ENCODE results near the gene HAVCR1.

HAVCR1 gene

DNA sequence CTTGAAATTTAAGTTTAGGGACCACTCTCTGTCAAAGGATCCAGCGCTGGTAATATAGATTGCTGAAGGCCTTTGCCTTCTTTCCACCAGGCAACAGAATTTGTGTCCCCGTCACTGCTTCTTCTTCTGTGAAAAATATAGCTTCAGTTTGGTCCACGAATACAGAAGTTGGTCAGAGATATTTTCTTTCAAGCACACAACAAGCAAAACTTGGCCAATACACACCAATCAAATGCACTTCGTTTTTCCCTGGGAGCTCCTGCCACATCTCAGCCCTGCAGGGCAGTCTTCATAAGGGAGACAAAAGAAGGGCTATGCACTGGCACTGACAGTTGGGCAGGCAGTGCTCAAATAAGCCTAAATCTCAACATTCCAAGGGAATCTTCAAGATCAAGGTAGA is 27.0 kb upstream of the HAVCR1 start:
- POLR2A ChIA-PET = no interaction called here
- CTCF ChIA-PET = no interaction called here
- no peak for DNase-seq (ENCODE audit: extremely low spot score)
- TF ChIP-seq SUZ12 (IDR thresholded peaks at IDR 0.05) = no peak
- no peak for TF ChIP-seq FOXK2 (IDR thresholded peaks at IDR 0.05)
- TF ChIP-seq BHLHE40 (IDR thresholded peaks at IDR 0.05; ENCODE audit: borderline replicate concordance) = no peak
- TF ChIP-seq FOXM1 (IDR thresholded peaks at IDR 0.05; ENCODE audit: borderline replicate concordance) = no peak
- no peak for TF ChIP-seq LEF1 (IDR thresholded peaks at IDR 0.05; ENCODE audit: borderline replicate concordance)
- TF ChIP-seq ARNT (IDR thresholded peaks at IDR 0.05) = no peak
- TF ChIP-seq ZNF384 (IDR thresholded peaks at IDR 0.05) = no peak
- TF ChIP-seq L3MBTL2 (conservative IDR thresholded peaks at IDR 0.05) = no peak
- TF ChIP-seq CTBP1 (IDR thresholded peaks at IDR 0.05; ENCODE audit: borderline replicate concordance) = no peak
- TF ChIP-seq SP1 (IDR thresholded peaks at IDR 0.05) = no peak
- TF ChIP-seq FOXA1 (IDR thresholded peaks at IDR 0.05) = no peak
- no peak for TF ChIP-seq TARDBP (IDR thresholded peaks at IDR 0.05)
- TF ChIP-seq NFRKB (IDR thresholded peaks at IDR 0.05) = no peak
- TF ChIP-seq, protein P1, sequence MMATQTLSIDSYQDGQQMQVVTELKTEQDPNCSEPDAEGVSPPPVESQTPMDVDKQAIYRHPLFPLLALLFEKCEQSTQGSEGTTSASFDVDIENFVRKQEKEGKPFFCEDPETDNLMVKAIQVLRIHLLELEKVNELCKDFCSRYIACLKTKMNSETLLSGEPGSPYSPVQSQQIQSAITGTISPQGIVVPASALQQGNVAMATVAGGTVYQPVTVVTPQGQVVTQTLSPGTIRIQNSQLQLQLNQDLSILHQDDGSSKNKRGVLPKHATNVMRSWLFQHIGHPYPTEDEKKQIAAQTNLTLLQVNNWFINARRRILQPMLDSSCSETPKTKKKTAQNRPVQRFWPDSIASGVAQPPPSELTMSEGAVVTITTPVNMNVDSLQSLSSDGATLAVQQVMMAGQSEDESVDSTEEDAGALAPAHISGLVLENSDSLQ (IDR thresholded peaks at IDR 0.05) = no peak
- TF ChIP-seq HDGF (IDR thresholded peaks at IDR 0.05; ENCODE audit: borderline replicate concordance) = no peak
- no peak for TF ChIP-seq ELF4 (IDR thresholded peaks at IDR 0.05)

DNA sequence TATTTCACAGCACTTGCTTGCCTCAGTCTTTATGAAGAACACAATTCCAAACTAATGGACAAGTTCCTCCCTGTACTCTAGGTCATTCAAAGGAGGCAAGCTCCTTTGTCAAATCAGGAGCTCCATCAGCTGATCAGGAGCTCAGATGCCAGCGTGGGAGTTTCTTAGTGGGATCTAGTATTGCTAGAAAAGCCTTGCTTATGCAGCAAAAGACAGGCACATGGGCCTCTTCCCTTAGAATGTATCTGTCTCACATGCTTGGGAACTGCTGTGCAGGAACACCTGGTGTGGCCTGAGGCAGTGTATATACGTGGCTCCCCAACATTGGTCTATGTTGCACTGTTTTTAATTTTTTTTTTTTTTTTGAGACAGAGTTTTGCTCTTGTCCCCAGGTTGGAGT is 21.4 kb upstream of the HAVCR1 start:
- POLR2A ChIA-PET = no interaction called here
- CTCF ChIA-PET = no interaction called here
- no peak for TF ChIP-seq TARDBP (IDR thresholded peaks at IDR 0.05)
- no peak for DNase-seq (ENCODE audit: extremely low spot score)

DNA sequence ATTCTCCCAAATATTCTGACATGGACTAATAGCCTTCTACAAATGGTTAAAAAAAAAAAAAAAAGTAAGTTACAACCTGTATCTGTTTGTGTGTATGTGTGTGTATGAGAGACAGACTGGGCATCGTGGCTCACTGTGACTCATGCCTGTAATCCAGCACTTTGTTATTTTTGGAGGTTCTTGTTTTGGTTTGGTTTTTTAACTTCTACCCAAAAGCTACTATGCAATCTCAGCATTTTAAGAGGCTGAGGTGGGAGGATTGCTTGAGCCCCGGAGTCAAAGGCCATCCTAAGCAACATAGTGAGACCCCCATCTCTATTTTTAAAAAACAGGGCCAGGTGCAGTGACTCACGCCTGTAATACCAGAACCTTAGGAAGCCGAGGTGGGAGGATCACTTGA is 17.6 kb upstream of the HAVCR1 start:
- no peak for DNase-seq (ENCODE audit: extremely low spot score)
- no peak for TF ChIP-seq SP1 (IDR thresholded peaks at IDR 0.05)
- TF ChIP-seq ZNF384 (IDR thresholded peaks at IDR 0.05) = no peak
- TF ChIP-seq, protein P1 (IDR thresholded peaks at IDR 0.05) = no peak
- no peak for TF ChIP-seq SUZ12 (IDR thresholded peaks at IDR 0.05)
- TF ChIP-seq ELF4 (IDR thresholded peaks at IDR 0.05) = no peak
- no peak for TF ChIP-seq NFRKB (IDR thresholded peaks at IDR 0.05)
- no peak for TF ChIP-seq ARNT (IDR thresholded peaks at IDR 0.05)
- no peak for TF ChIP-seq CTBP1 (IDR thresholded peaks at IDR 0.05; ENCODE audit: borderline replicate concordance)
- TF ChIP-seq FOXM1 (IDR thresholded peaks at IDR 0.05; ENCODE audit: borderline replicate concordance) = no peak
- TF ChIP-seq FOXA1 (IDR thresholded peaks at IDR 0.05) = no peak
- no peak for TF ChIP-seq TARDBP (IDR thresholded peaks at IDR 0.05)
- ChIA-PET CTCF (no interaction called here), POLR2A (no interaction called here)

DNA sequence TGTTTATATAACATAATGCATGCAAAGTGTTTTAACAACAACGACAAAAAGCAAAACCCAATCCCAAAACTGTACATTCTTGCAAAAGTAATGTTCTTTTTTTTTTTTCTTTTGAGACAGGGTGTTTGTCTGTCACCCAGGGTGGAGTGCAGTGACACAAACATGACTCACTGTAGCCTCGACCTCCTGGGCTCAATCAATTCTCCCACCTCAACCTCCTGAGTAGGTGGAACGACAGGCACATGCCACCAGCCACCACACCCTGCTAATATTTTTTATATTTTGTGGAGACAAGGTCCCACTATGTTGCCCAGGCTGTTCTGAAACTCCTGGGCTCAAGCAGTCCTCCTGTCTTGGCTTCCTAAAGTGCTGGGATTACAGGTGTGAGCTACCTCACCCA is 13.6 kb upstream of the HAVCR1 start:
- POLR2A ChIA-PET = no interaction called here
- CTCF ChIA-PET = no interaction called here
- no peak for DNase-seq (ENCODE audit: extremely low spot score)
- no peak for TF ChIP-seq ZNF384 (IDR thresholded peaks at IDR 0.05)
- no peak for TF ChIP-seq FOXK2 (IDR thresholded peaks at IDR 0.05)
- no peak for TF ChIP-seq LEF1 (IDR thresholded peaks at IDR 0.05; ENCODE audit: borderline replicate concordance)
- no peak for TF ChIP-seq NFRKB (IDR thresholded peaks at IDR 0.05)
- TF ChIP-seq L3MBTL2 (conservative IDR thresholded peaks at IDR 0.05) = no peak
- no peak for TF ChIP-seq ARNT (IDR thresholded peaks at IDR 0.05)
- TF ChIP-seq FOXA1 (IDR thresholded peaks at IDR 0.05) = no peak
- TF ChIP-seq ELF4 (IDR thresholded peaks at IDR 0.05) = no peak
- no peak for TF ChIP-seq FOXM1 (IDR thresholded peaks at IDR 0.05; ENCODE audit: borderline replicate concordance)
- no peak for TF ChIP-seq CTBP1 (IDR thresholded peaks at IDR 0.05; ENCODE audit: borderline replicate concordance)
- TF ChIP-seq TARDBP (IDR thresholded peaks at IDR 0.05) = no peak
- no peak for TF ChIP-seq SUZ12 (IDR thresholded peaks at IDR 0.05)
- no peak for TF ChIP-seq SP1 (IDR thresholded peaks at IDR 0.05)

DNA sequence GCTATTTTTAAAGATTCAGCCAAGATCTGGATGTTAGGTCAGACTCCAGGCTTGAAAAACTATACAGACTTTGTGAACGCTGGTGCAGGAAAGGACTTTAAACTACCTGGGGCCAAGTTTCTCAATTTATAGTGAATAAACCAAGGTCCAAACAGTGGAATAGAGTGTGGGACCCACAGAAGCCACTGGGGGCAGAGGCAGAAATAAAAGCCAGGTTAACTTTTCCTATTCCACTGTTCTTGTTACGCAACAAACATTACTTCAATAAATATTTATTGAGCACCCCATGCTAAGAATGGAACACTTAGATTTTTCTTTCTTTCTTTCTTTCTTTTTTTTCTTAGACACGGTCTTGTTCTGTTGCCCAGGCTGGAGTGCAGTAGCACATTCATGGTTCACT is 11.0 kb upstream of the HAVCR1 start:
- ChIA-PET POLR2A (no interaction called here), CTCF (no interaction called here)
- no peak for TF ChIP-seq L3MBTL2 (conservative IDR thresholded peaks at IDR 0.05)
- no peak for TF ChIP-seq ZNF384 (IDR thresholded peaks at IDR 0.05)
- TF ChIP-seq SP1 (IDR thresholded peaks at IDR 0.05) = no peak
- TF ChIP-seq FOXM1 (IDR thresholded peaks at IDR 0.05; ENCODE audit: borderline replicate concordance) = no peak
- TF ChIP-seq FOXK2 (IDR thresholded peaks at IDR 0.05) = no peak
- no peak for TF ChIP-seq HDGF (IDR thresholded peaks at IDR 0.05; ENCODE audit: borderline replicate concordance)
- no peak for TF ChIP-seq FOXA1 (IDR thresholded peaks at IDR 0.05)
- TF ChIP-seq CTBP1 (IDR thresholded peaks at IDR 0.05; ENCODE audit: borderline replicate concordance) = no peak
- TF ChIP-seq ELF4 (IDR thresholded peaks at IDR 0.05) = no peak
- TF ChIP-seq LEF1 (IDR thresholded peaks at IDR 0.05; ENCODE audit: borderline replicate concordance) = no peak
- TF ChIP-seq NFRKB (IDR thresholded peaks at IDR 0.05) = no peak
- TF ChIP-seq, protein P1 (IDR thresholded peaks at IDR 0.05) = no peak
- TF ChIP-seq TARDBP (IDR thresholded peaks at IDR 0.05) = no peak
- no peak for TF ChIP-seq BHLHE40 (IDR thresholded peaks at IDR 0.05; ENCODE audit: borderline replicate concordance)
- peak; percentile 14 for DNase-seq (ENCODE audit: extremely low spot score)

DNA sequence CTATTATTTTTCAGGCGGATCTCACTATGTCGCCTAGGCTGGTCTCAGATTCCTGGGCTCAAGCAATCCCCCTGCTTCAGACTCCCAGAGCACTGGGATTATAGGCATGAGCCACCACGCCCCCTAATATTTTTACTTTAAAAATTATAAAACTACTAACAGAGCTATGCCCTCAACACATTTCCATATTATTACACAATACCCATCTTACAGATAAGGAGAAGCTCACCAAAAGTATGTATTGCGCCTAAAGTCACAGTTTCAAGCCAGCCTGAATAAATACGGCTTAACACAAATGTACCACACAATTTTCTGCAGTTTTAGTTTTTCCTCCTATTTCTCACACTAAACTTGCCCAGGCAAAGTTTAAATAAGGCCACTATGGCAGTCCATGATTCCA is 9.9 kb upstream of the HAVCR1 start:
- CTCF ChIA-PET = no interaction called here
- no peak for DNase-seq (ENCODE audit: extremely low spot score)
- POLR2A ChIA-PET = no interaction called here
- TF ChIP-seq SP1 (IDR thresholded peaks at IDR 0.05) (no peak), FOXM1 (IDR thresholded peaks at IDR 0.05; ENCODE audit: borderline replicate concordance) (no peak), ARNT (IDR thresholded peaks at IDR 0.05) (no peak), TARDBP (IDR thresholded peaks at IDR 0.05) (no peak), HDGF (IDR thresholded peaks at IDR 0.05; ENCODE audit: borderline replicate concordance) (no peak), LEF1 (IDR thresholded peaks at IDR 0.05; ENCODE audit: borderline replicate concordance) (no peak), ZNF384 (IDR thresholded peaks at IDR 0.05) (no peak), CTBP1 (IDR thresholded peaks at IDR 0.05; ENCODE audit: borderline replicate concordance) (no peak), FOXA1 (IDR thresholded peaks at IDR 0.05) (no peak)
- TF ChIP-seq, protein P1 (IDR thresholded peaks at IDR 0.05) = no peak

All from HEK293T (cell line).